Dermis microvascular lymphatic vessel endothelial cell (primary cell): ENCODE results near the gene CD300LG. TPM values are rescaled to one million over a fixed set of nuclear protein-coding genes. Genes with fewer than 3 reads are reported as not detected.
"Not testable (repeated sequence)": the region's sequence is repeated elsewhere in the genome, so short reads cannot be mapped to it uniquely, and the experiment has no call there.

Source experiments
- DNase-seq, 2 donors: peaks; one replicate each; pipeline versions ENCODE4 v3.0.0 to v3.0.0-alpha.2; 2010; ENCODE audit warnings: low read depth in 2 of 2
- total RNA-seq: library from RNA; depleted of rRNA; stranded (reverse); fragments of >200 nt; gene quantifications from 2 replicates; pipeline ENCODE4 v1.2.1, GENCODE V29; 2014

The CD300LG gene
- total RNA-seq, 1 donor from 2014 or later = not detected

GRCh38 chr17:43852571-43852970, 5.6 kb downstream of the CD300LG start:
- no peak for DNase-seq

GRCh38 chr17:43853546-43853945, 6.6 kb downstream of the CD300LG start:
- DNase-seq = no peak

- DNase-seq = no peak
These were observed 7.5 kb downstream of the CD300LG start for GRCh38 chr17:43854498-43854897.

GRCh38 chr17:43855061-43855460, 8.1 kb downstream of the CD300LG start:
- no peak for DNase-seq

- DNase-seq = no peak
These were observed 9.2 kb downstream of the CD300LG start for GRCh38 chr17:43856141-43856540.

- no peak for DNase-seq
These were observed 10.2 kb downstream of the CD300LG start for GRCh38 chr17:43857141-43857540.

GRCh38 chr17:43857957-43858600, 11.1 kb downstream of the CD300LG start:
- no peak for DNase-seq

- DNase-seq = no peak
These were observed 13.2 kb downstream of the CD300LG start for GRCh38 chr17:43860077-43860725.

- no peak for DNase-seq
These were observed 14.1 kb downstream of the CD300LG start for GRCh38 chr17:43860927-43861622.

- no peak for DNase-seq
These were observed 15.0 kb downstream of the CD300LG start for GRCh38 chr17:43861960-43862359.

- DNase-seq = no peak
These were observed 17.4 kb downstream of the CD300LG start for GRCh38 chr17:43864161-43864984.

GRCh38 chr17:43868226-43868994, 21.4 kb downstream of the CD300LG start:
- no peak for DNase-seq

GRCh38 chr17:43869031-43869430, 22.1 kb downstream of the CD300LG start:
- not testable (repeated sequence) for DNase-seq

- no peak for DNase-seq
These were observed 25.1 kb downstream of the CD300LG start for GRCh38 chr17:43871946-43872690.

GRCh38 chr17:43873091-43873490, 26.1 kb downstream of the CD300LG start:
- no peak for DNase-seq

- no peak for DNase-seq
These were observed 26.8 kb downstream of the CD300LG start for GRCh38 chr17:43873815-43874214.

- DNase-seq = no peak
These were observed 27.3 kb downstream of the CD300LG start for GRCh38 chr17:43874293-43874692.

GRCh38 chr17:43875476-43876147, 28.6 kb downstream of the CD300LG start:
- no peak for DNase-seq

- DNase-seq = no peak
These were observed 30.1 kb downstream of the CD300LG start for GRCh38 chr17:43877031-43877430.
